Ramos (cell line): ENCODE data around the gene RBP7.
"Not testable (repeated sequence)": the region's sequence is repeated elsewhere in the genome, so short reads cannot be mapped to it uniquely, and the experiment has no call there.

Source experiments
- in situ Hi-C: fragments of 300-500 bp; cut with MboI; formaldehyde crosslinking; loops from one replicate; pipeline ENCODE4 v1.14.3; 2022; ENCODE audit warnings: low sequenced_read_pairs; ENCODE audit not compliant: unreplicated experiment

The RBP7 gene

DNA sequence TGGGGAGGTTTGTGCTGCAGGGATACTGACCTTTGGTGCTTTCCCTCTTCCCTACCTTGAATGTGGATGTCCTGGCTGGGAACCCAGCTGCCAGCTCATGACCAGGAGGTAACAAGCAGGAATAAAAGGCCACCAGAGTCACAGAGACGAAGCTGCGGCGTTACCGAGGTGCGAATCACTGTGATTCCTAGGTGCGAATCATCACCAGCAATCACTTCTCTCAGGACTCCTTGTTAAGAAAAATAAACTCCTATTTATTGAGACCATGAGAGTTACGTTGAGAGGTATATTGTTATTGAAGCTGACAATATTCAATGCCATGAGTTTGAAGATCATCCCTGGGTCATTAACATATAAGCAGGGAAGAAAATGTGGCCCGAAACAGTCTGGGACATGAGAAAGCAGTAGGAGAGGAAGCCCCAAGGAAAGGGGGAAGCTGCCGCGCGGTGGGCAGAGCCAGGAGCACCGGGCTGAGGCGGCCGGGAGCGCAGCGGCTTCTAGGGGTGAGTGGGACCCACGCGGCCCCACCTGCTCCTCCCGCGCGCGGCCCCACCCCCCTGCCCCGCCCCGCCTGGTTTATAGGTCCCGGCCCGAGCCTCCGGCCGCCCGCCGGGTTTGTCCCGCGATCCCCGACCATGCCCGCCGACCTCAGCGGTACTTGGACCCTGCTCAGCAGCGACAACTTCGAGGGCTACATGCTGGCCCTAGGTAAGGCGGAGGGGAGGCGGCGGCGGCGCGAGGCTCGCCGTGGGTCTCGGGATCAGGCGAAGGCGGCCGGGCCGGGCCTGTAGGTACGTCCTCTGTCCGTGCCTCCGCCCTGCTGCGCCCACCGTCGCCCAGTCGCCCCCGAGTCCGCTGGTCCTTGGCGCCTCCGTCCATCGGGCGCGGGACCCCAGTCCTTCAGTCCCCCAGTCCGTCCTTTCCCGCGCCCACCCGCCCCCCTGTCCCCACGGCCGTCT lies at the start of gene RBP7:
RBP7 (plus strand) TSS at position 605 of the 959 bp plus-strand sequence; CDS start at position 636, 31 bp downstream.
- in situ Hi-C loops: no loop called here

GRCh38 chr1:9957726-9958125 lies 39.3 kb upstream of the RBP7 start:
- in situ Hi-C loops: no loop called here

DNA sequence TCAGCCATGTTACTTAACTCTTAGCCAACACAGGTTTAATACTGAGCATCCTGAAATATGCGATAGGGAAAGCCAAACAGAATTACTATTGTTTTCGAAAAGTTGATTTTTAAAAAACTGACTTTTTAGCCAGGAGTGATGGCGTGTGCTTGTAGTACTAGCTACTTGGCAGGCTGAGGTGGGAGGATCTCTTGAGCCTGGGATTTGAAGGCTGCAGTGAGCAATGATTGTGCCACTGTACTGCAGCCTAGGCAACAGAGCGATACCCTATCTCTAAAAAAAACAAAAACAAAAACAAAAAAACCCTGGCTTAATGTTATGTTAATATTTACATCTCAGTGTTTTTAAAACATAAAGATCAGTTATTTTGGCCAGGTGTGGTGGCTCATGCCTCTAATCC lies 37.0 kb upstream of the RBP7 start:
- in situ Hi-C loops: no loop called here

- in situ Hi-C loops: no loop called here
Measured at GRCh38 chr1:9960706-9961562, 36.1 kb upstream of the RBP7 start.

DNA sequence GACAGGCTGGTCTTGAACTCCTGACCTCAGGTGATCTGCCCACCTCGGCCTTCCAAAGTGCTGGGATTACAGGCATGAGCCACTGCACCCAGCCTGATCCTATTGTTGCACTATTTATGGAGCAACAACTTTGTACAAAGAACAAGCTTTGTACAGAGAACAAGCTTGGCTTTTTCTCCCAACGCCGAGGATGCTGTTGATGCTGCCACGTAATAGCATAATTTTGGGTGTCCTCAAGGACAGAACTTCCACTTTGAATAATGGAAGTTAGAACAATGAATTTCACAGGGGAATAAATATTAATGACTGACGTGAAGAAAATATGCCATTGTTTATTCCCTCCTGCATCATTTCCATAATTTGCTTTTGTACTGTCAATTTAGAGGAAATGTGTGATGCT lies 12.8 kb upstream of the RBP7 start:
- in situ Hi-C loops: no loop called here

GRCh38 chr1:9985001-9985400 lies 12.0 kb upstream of the RBP7 start:
- in situ Hi-C loops: no loop called here

GRCh38 chr1:9989773-9990172 lies 7.3 kb upstream of the RBP7 start:
- in situ Hi-C loops: no loop called here

DNA sequence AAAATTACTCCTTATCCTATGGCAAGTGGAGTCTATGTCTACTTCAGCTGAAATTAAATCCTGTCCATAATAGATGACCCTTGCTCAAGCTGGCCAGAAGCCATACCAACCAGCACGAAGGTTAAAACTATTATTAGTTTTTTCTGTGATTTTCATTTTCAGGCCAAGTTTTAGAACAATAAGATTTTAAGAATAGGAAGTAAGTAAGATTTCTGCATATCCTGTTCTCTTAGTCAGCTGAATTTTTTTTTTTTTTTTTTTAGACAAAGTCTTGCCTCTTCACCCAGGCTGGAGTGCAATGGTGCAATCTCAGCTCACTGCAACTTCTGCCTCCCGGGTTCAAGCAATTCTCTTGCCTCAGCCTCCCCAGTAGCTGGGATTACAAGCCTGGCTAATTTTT lies 6.1 kb upstream of the RBP7 start:
- in situ Hi-C loops: no loop called here

DNA sequence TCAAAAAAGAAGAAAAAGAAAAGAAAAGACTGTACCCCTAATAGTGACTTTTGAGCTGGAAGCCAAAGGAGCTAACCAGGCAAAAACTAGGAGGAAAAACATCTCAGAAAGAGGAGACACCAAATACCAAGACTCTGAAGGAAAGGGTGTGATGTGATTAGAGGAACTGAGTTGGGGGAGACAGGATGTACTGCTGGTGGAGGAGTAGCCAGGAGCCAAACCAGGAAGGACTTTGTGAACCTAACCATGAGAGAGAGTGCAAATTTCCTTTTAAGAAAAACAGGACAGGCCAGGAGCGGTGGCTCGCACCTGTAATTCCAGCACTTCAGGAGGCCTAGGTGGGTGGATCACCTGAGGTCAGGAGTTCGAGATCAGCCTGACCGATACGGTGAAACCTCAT lies 4.1 kb upstream of the RBP7 start:
- in situ Hi-C loops: no loop called here

- in situ Hi-C loops: no loop called here
Measured at GRCh38 chr1:9993561-9994075, 3.4 kb upstream of the RBP7 start.

- in situ Hi-C loops: no loop called here
Measured at GRCh38 chr1:10001016-10001665, 4.1 kb downstream of the RBP7 start.

DNA sequence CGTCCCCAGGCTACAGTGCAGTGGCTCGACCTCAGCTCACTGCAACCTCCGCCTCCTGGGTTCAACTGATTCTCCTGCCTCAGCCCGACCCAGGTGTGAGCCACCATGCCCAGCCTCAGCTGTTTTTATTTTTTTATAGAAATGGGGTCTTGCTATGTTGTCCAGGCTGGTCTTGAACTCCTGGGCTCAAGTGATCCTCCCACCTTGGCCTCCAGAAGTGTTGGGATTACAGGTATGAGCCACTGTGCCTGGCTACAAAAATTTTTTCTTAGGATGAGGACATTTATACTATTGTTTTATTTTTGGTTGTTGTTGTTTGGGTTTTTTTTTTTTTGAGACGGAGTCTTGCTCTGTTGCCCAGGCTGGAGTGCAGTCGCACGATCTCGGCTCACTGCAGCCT lies 8.2 kb downstream of the RBP7 start:
- in situ Hi-C loops: not testable (repeated sequence)

DNA sequence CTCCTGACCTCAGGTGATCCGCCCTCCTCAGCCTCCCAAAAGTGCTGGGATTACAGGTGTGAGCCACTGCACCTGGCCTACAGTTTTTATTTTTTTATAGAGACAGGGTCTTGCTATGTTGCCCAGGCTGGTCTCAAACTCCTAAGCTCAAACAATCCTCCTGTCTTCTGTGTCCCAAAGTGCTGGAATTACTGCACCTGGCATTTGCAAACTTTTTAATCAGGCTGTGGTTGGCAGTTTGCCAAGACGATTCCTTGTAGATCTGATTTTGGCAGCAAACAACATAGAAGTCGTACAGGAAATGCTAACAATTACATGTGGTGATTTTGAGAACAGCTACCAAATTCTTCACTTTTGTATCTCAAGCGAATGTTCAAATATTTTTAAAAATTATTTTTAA lies 10.1 kb downstream of the RBP7 start:
- in situ Hi-C loops: no loop called here

- in situ Hi-C loops: loop anchor here (10.0 kb wide), 1 partner anchor 129 kb away; no protein-coding TSS in a partner anchor
Measured at GRCh38 chr1:10014016-10014415, 17.0 kb downstream of the RBP7 start.

GRCh38 chr1:10019561-10019960 lies 22.5 kb downstream of the RBP7 start:
- in situ Hi-C loops: loop anchor here (10.0 kb wide), 1 partner anchor 135 kb away; no protein-coding TSS in a partner anchor

DNA sequence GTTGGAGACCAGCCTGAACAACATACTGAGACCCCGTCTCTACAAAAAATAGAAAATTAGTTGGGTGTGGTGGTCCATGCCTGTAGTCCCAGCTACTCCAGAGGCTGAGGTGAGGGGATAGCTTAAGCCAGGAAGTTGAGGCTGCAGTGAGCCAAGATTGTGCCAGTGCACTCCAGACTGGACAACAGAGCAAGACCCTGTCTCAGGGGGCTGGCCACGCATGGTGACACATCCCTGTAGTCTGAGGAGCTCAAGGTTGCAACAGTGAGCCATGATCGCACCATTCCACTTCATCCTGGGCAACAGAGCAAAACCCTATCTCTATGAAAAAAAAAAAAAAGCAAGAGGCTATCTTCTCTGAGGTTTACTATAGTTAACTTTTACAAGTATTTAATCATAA lies 23.1 kb downstream of the RBP7 start:
- in situ Hi-C loops: no loop called here

- in situ Hi-C loops: not testable (repeated sequence)
Measured at GRCh38 chr1:10020678-10021077, 23.6 kb downstream of the RBP7 start.

GRCh38 chr1:10021992-10022391 lies 25.0 kb downstream of the RBP7 start:
- in situ Hi-C loops: not testable (repeated sequence)

GRCh38 chr1:10022656-10023055 lies 25.6 kb downstream of the RBP7 start:
- in situ Hi-C loops: no loop called here

- in situ Hi-C loops: no loop called here
Measured at GRCh38 chr1:10025354-10025753, 28.3 kb downstream of the RBP7 start.
